GM12878 (cell line): ENCODE results near the gene SQSTM1. TPM values are rescaled to one million over a fixed set of nuclear protein-coding genes. Genes with fewer than 3 reads are reported as not detected.

Experiments used
- ATAC-seq: fragments of 200-7000 bp; cut with Tn5 transposase; 3 replicates; pipeline ENCODE4 v1.9.1; 2020; ENCODE audit warnings: mild to moderate bottlenecking, moderate library complexity
- BruUV-seq: library from RNA; stranded (reverse); fragments of 400-500 nt; replicated peaks from 2 replicates; lab custom pipeline; 2021; lab: Mats Ljungman, UMichigan
- CTCF ChIA-PET: fragments of 300-600 bp; sonication (Branson Sonifier 250); formaldehyde crosslinking; extraction: SDS; loops from one replicate; lab custom pipeline; 2021; ENCODE audit warnings: inconsistent platforms; lab: Yijun Ruan, JAX
- POLR2A ChIA-PET: fragments of 350-600 bp; formaldehyde crosslinking; extraction: SDS; loops from one replicate; lab custom pipeline; 2021; ENCODE audit warnings: inconsistent platforms; lab: Charles Lee
- RAD21 ChIA-PET: fragments of 300-600 bp; sonication (Branson Sonifier 250); formaldehyde crosslinking; loops from one replicate; lab custom pipeline; 2023; ENCODE audit warnings: antibody characterized with exemption; ENCODE audit not compliant: unreplicated experiment; lab: Charles Lee
- SMC1A ChIA-PET: fragments of 300-600 bp; sonication (Branson Sonifier 250); formaldehyde crosslinking; loops from one replicate; lab custom pipeline; 2023; ENCODE audit not compliant: unreplicated experiment, uncharacterized antibody; lab: Charles Lee
- DNase-seq: peaks from one replicate; pipeline ENCODE4 v3.0.0-alpha.2; 2011; ENCODE audit warnings: low read depth, low spot score
- FAIRE-seq: peaks from 3 replicates; lab custom pipeline; 2011; peaks lifted over from hg19 to GRCh38; lab: Jason Lieb, UNC
- H2AFZ ChIP-seq: 2 replicates; pipeline ENCODE4 v1.6.0; 2011; ENCODE audit warnings: low read depth, low read length, control low read depth; ENCODE audit not compliant: control insufficient read depth
- H3K27ac ChIP-seq: 2 replicates; pipeline ENCODE4 v1.5.1; 2011; ENCODE audit warnings: control low read depth; ENCODE audit not compliant: control insufficient read depth, insufficient read depth
- H3K27me3 ChIP-seq, 2 experiments: replicated peaks in 1 of 2; 2 replicates each; pipeline versions ENCODE4 v1.6.0 to v1.6.1; 2011; ENCODE audit warnings: low read length in 1 of 2; ENCODE audit not compliant: control insufficient read depth in 2 of 2, insufficient read depth in 2 of 2
- H3K36me3 ChIP-seq, 2 experiments: 2 replicates each; pipeline ENCODE4 v1.5.1; 2011; ENCODE audit warnings: low read length in 1 of 2; ENCODE audit not compliant: control insufficient read depth in 2 of 2, insufficient read depth in 2 of 2
- H3K4me1 ChIP-seq: 2 replicates; pipeline ENCODE4 v1.6.1; 2011; ENCODE audit warnings: mild to moderate bottlenecking, low read length, moderate library complexity, mixed read lengths; ENCODE audit not compliant: control insufficient read depth, insufficient read depth
- H3K4me2 ChIP-seq: 2 replicates; pipeline ENCODE4 v1.6.0; 2011; ENCODE audit warnings: control low read depth; ENCODE audit not compliant: control insufficient read depth, insufficient read depth
- H3K4me3 ChIP-seq: fragments of 200-600 bp; sonication (generic); 2 replicates; pipeline ENCODE4 v1.5.1; 2016
- H3K79me2 ChIP-seq: 2 replicates; pipeline ENCODE4 v1.6.0; 2011; ENCODE audit warnings: low read length; ENCODE audit not compliant: control insufficient read depth, insufficient read depth
- H3K9ac ChIP-seq: 2 replicates; pipeline ENCODE4 v1.8.0; 2011; ENCODE audit warnings: low read length, control low read depth, mixed read lengths; ENCODE audit not compliant: control insufficient read depth, insufficient read depth
- H3K9me3 ChIP-seq: replicated peaks from 3 replicates; pipeline ENCODE4 v1.5.1; 2011; ENCODE audit warnings: mild to moderate bottlenecking, low read length; ENCODE audit not compliant: control insufficient read depth, insufficient read depth
- H4K20me1 ChIP-seq: 2 replicates; pipeline ENCODE4 v1.6.0; 2011; ENCODE audit not compliant: control insufficient read depth, insufficient read depth
- CEBPB ChIP-seq, 2 experiments: fragments of 150-350 bp in 1 of 2; IDR thresholded peaks; 2 replicates each; pipeline ENCODE4 v1.6.1; 2012 to 2014; ENCODE audit warnings: low read depth in 2 of 2, low read length in 2 of 2, borderline replicate concordance in 1 of 2, inconsistent platforms in 1 of 2
- CUX1 ChIP-seq: IDR thresholded peaks from 2 replicates; pipeline ENCODE4 v1.6.1; 2012; ENCODE audit warnings: improper control_type of control experiment, low read depth, low read length; ENCODE audit not compliant: insufficient replicate concordance
- EZH2 ChIP-seq: IDR thresholded peaks from 2 replicates; pipeline ENCODE4 v1.6.1; 2012; ENCODE audit warnings: low read depth, mild to moderate bottlenecking, control low read depth, inconsistent platforms, low read length, borderline replicate concordance; ENCODE audit not compliant: control insufficient read depth
- IRF3 ChIP-seq: fragments of 450-650 bp; IDR thresholded peaks from 2 replicates; pipeline ENCODE4 v1.6.1; 2014; ENCODE audit warnings: mild to moderate bottlenecking
- KLF5 ChIP-seq: fragments of 450-650 bp; IDR thresholded peaks from 2 replicates; pipeline ENCODE4 v1.6.1; 2014; ENCODE audit warnings: mild to moderate bottlenecking; ENCODE audit not compliant: partially characterized antibody
- NKRF ChIP-seq: fragments of 450-650 bp; conservative IDR thresholded peaks from 2 replicates; pipeline ENCODE4 v1.6.1; 2017; ENCODE audit warnings: mild to moderate bottlenecking, moderate library complexity
- RFX5 ChIP-seq: IDR thresholded peaks from 2 replicates; pipeline ENCODE4 v1.6.1; 2011; ENCODE audit warnings: low read depth, low read length, improper control_type of control experiment
- SIN3A ChIP-seq: IDR thresholded peaks from 2 replicates; pipeline ENCODE4 v1.6.1; 2012; ENCODE audit warnings: low read depth, low read length, improper control_type of control experiment
- SKIL ChIP-seq: fragments of 450-650 bp; IDR thresholded peaks from 2 replicates; pipeline ENCODE4 v1.6.1; 2017; ENCODE audit warnings: mild to moderate bottlenecking, low read depth, inconsistent platforms; ENCODE audit not compliant: poor library complexity, severe bottlenecking
- SPI1 ChIP-seq: IDR thresholded peaks from 2 replicates; pipeline ENCODE4 v1.6.1; 2011; ENCODE audit warnings: low read depth, mild to moderate bottlenecking, low read length, moderate library complexity, borderline replicate concordance; ENCODE audit not compliant: insufficient read depth
- SUZ12 ChIP-seq: fragments of 200-600 bp; sonication (generic); IDR thresholded peaks from one replicate; pipeline ENCODE4 v1.6.1; 2018; ENCODE audit warnings: antibody characterized with exemption, mild to moderate bottlenecking; ENCODE audit not compliant: unreplicated experiment
- WGBS: methylation state at CpG from one replicate; pipeline ENCODE4 v1.1.6; 2016; ENCODE audit warnings: low lambda C conversion rate; ENCODE audit not compliant: insufficient replicate concordance, insufficient coverage; ENCODE audit errors: missing lambda C conversion rate; 5-methylcytosine and 5-hydroxymethylcytosine counted together
- in situ Hi-C: fragments of 300-500 bp; cut with MboI; formaldehyde crosslinking; loops from 9 replicates; pipeline ENCODE4 v1.14.3; 2018; ENCODE audit warnings: mixed read lengths
- intact Hi-C: fragments of 100-400 bp; cut with micrococcal nuclease; formaldehyde crosslinking; loops from one replicate; pipeline ENCODE4 v1.14.2; 2022; ENCODE audit not compliant: unreplicated experiment
- polyA plus RNA-seq, 11 experiments: library from polyadenylated mRNA; depleted of rRNA in 4 of 11; unstranded in 6 of 11; stranded (reverse) in 5 of 11; fragments of >200 nt; fragmentation: Nextera tagmentation in 4 of 11; fragmentation: Illumina TruSeq in 1 of 11; extraction: Ambion mirVana in 4 of 11; extraction: Trizol in 1 of 11; gene quantifications; 1 replicate in 1 of 11; 2 replicates in 10 of 11; pipeline versions ENCODE4 v1.2.1 to v1.2.3, GENCODE V29; 2011 to 2016; ENCODE audit warnings: inconsistent platforms in 2 of 11, missing spikeins in 2 of 11, low read depth in 1 of 11
- total RNA-seq, 4 experiments: library from RNA; depleted of rRNA in 3 of 4; stranded (reverse); fragments of >200 nt in 3 of 4; fragmentation: Illumina TruSeq in 1 of 4; extraction: Trizol in 1 of 4; gene quantifications; 2 replicates each; pipeline versions ENCODE4 v1.2.1 to v1.2.3, GENCODE V29; 2013 to 2021

Gene SQSTM1
- total and polyA plus RNA-seq, 10 of the 15 experiments (the other 5 are each of a cell fraction or from before 2014, with no cell fraction given), result 6.3 to 138 (median 62.1) TPM

GRCh38 chr5:179875741-179876609 lies 55.3 kb downstream of the SQSTM1 start:
- Histone ChIP-seq H3K27me3 (no peaks in the 10 kb centered on the region), H4K20me1 (no peaks in the 10 kb centered on the region), H2AFZ (no peak overlapping the region), H3K4me3 (no peak overlapping the region), H3K36me3 (peaks cover 17 to 22% of the 10 kb centered on the region in 2 experiments), H3K4me2 (no peak overlapping the region), H3K27ac (no peak overlapping the region), H3K4me1 (no peaks in the 10 kb centered on the region), H3K9me3 (no peaks in the 10 kb centered on the region), H3K79me2 (no peaks in the 10 kb centered on the region), H3K9ac (no peak overlapping the region)
- intact Hi-C loops (no loop called here), in situ Hi-C loops (no loop called here)
- FAIRE-seq (no peak), DNase-seq (no peak), ATAC-seq (no peak)
- ChIA-PET SMC1A (no interaction called here), POLR2A (interaction anchor here (0.7 kb wide), 2 partner anchors 9 to 139 kb away, joined by 4 to 10 read pairs; no protein-coding TSS in a partner anchor), CTCF (no interaction called here), RAD21 (interaction anchor here (0.6 kb wide), 1 partner anchor 331 kb away, joined by 3 read pairs; no protein-coding TSS in a partner anchor)
- BruUV-seq, result no TSS peak
- WGBS, result 91% methylated on average over 14 of the region's 16 CpGs
- no peak for TF ChIP-seq RFX5
- TF ChIP-seq CUX1, result no peak
- no peak for TF ChIP-seq EZH2
- TF ChIP-seq CEBPB (IDR thresholded peaks at IDR 0.05; ENCODE audit: borderline replicate concordance in 1 of 2, low read depth in 2 of 2, low read length in 2 of 2), result no peak
- TF ChIP-seq SUZ12, result no peak
- no peak for TF ChIP-seq SIN3A
- TF ChIP-seq SPI1, result no peak
- no peak for TF ChIP-seq IRF3
- no peak for TF ChIP-seq SKIL
- TF ChIP-seq NKRF, result no peak
- TF ChIP-seq KLF5, result no peak
